Cardiac muscle cell (in vitro differentiated cells and primary cell): ENCODE results near the gene KRTAP3-3. TPM values are rescaled to one million over a fixed set of nuclear protein-coding genes. Genes with fewer than 3 reads are reported as not detected.

Experiments used
- DNase-seq, 2 donors: peaks; one replicate each; pipeline versions ENCODE4 v3.0.0 to v3.0.0-alpha.2; 2010 to 2017; ENCODE audit warnings: low read depth in 1 of 2, low spot score in 1 of 2
- H3K27ac ChIP-seq: fragments of 200-600 bp; sonication (generic); 2 replicates; pipeline ENCODE4 v1.5.1; 2016
- H3K27me3 ChIP-seq: fragments of 200-600 bp; sonication (generic); 2 replicates; pipeline ENCODE4 v1.6.0; 2016; ENCODE audit warnings: control low read depth
- H3K36me3 ChIP-seq: fragments of 200-600 bp; sonication (generic); 2 replicates; pipeline ENCODE4 v1.5.1; 2016; ENCODE audit warnings: control low read depth
- H3K4me1 ChIP-seq: fragments of 200-600 bp; sonication (generic); 2 replicates; pipeline ENCODE4 v1.8.1; 2017; ENCODE audit warnings: low read depth, mild to moderate bottlenecking, mixed run types
- H3K4me3 ChIP-seq: fragments of 200-600 bp; sonication (generic); 2 replicates; pipeline ENCODE4 v1.5.1; 2016; ENCODE audit warnings: mild to moderate bottlenecking
- H3K9me3 ChIP-seq: fragments of 200-600 bp; sonication (generic); 2 replicates; pipeline ENCODE4 v1.5.1; 2017; ENCODE audit warnings: low read depth, mild to moderate bottlenecking, control low read depth
- polyA plus RNA-seq: library from polyadenylated mRNA; unstranded; fragments of >200 nt; fragmentation: Nextera tagmentation; extraction: Ambion mirVana; gene quantifications from 2 replicates; pipeline ENCODE4 v1.2.1, GENCODE V29; 2016
- total RNA-seq: library from RNA; depleted of rRNA; stranded (reverse); fragments of >200 nt; gene quantifications from 2 replicates; pipeline ENCODE4 v1.2.3, GENCODE V29; 2016
- TF ChIP-seq, protein P1 (sequence below): IDR thresholded peaks from 2 replicates; pipeline ENCODE4 v1.5.1; 2012; ENCODE audit warnings: low read depth, mild to moderate bottlenecking, low read length

Gene KRTAP3-3
- total and polyA plus RNA-seq, 2 experiments from 2014 or later, result not detected

DNA sequence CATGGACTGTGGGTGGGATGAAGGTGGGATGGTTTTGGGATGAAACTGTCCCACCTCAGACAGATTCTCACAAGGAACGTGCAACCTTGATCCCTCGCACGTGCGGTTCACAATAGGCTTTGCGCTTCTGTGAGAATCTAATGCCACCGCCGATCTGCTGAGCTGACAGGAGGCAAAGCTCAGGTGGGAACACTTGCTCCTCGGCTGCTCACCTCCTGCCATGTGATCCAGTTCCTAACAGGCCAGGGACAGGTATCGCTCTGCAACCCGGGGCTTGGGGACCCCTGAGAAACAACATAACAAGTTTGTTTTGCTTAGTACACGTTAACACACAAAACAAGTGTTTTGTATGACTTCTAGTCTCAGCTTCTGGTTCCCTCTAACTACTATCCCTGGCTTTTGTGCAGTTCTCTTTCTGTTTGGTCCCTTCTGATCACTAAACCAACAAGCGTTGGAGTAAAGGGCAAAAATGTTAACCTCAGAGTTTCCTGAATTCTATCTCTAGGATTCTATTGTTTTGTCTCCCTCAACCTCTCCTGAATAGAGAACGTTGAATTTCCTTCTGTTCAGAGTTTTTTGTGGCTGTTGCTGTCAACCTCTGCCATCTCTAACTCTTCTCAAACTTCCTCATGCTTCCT is 22.7 kb upstream of the KRTAP3-3 start:
- no peak for DNase-seq
- no peaks in the 10 kb centered on the region for H3K9me3 ChIP-seq
- no peaks in the 10 kb centered on the region for H3K27me3 ChIP-seq
- H3K36me3 ChIP-seq, result no peaks in the 10 kb centered on the region
- H3K27ac ChIP-seq, result no peak overlapping the region
- no peaks in the 10 kb centered on the region for H3K4me1 ChIP-seq
- TF ChIP-seq, protein P1, sequence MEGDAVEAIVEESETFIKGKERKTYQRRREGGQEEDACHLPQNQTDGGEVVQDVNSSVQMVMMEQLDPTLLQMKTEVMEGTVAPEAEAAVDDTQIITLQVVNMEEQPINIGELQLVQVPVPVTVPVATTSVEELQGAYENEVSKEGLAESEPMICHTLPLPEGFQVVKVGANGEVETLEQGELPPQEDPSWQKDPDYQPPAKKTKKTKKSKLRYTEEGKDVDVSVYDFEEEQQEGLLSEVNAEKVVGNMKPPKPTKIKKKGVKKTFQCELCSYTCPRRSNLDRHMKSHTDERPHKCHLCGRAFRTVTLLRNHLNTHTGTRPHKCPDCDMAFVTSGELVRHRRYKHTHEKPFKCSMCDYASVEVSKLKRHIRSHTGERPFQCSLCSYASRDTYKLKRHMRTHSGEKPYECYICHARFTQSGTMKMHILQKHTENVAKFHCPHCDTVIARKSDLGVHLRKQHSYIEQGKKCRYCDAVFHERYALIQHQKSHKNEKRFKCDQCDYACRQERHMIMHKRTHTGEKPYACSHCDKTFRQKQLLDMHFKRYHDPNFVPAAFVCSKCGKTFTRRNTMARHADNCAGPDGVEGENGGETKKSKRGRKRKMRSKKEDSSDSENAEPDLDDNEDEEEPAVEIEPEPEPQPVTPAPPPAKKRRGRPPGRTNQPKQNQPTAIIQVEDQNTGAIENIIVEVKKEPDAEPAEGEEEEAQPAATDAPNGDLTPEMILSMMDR, result no peak
- no peak overlapping the region for H3K4me3 ChIP-seq

DNA sequence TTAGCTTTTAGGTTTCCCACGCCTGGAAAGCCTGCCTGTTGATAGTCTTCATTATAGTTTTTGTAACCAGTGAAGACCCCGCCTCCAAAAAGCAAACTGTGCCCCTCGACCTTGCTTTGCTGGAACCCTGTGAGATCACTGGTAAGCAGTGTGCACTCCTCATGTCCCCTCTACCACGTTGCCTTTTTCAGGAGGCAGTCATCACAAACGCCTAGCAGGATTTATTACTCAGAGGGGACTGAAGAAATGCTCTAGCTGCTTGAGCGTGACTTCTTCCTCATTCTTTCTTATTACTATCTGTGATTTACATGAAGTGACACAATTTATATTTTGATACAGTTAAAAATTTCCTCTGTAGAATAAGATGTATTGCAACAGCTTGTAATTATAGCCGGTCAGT is 21.5 kb upstream of the KRTAP3-3 start:
- no peaks in the 10 kb centered on the region for H3K9me3 ChIP-seq

DNA sequence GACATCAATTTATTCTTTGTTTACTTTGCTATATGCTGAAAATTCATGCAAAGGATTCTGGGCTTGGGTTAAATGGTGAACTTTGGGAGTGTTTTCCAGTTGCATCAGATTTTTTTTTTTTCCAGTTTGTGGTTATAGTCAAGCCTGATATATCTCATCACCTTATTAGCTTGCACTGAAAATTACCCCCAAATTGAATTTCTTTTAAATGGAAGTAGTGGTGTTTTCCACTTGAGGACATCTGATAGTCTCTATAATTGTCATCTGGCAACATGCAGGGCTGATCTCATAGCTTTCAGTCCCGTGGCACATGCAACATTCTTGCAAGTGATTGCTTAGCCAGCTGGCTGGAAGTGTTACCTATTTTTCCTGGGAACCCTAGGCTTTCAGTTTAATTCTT is 19.6 kb upstream of the KRTAP3-3 start:
- no peaks in the 10 kb centered on the region for H3K36me3 ChIP-seq
- H3K4me1 ChIP-seq, result no peaks in the 10 kb centered on the region
- H3K27ac ChIP-seq, result no peak overlapping the region
- no peaks in the 10 kb centered on the region for H3K9me3 ChIP-seq
- H3K27me3 ChIP-seq, result no peaks in the 10 kb centered on the region
- TF ChIP-seq, protein P1, result no peak
- no peak for DNase-seq
- H3K4me3 ChIP-seq, result no peak overlapping the region

More for the DNA sequence above, 21.5 kb upstream of the KRTAP3-3 start:
- no peaks in the 10 kb centered on the region for H3K27me3 ChIP-seq
- no peak overlapping the region for H3K4me3 ChIP-seq
- H3K4me1 ChIP-seq, result no peaks in the 10 kb centered on the region
- TF ChIP-seq, protein P1, result no peak
- no peaks in the 10 kb centered on the region for H3K36me3 ChIP-seq
- no peak overlapping the region for H3K27ac ChIP-seq
- DNase-seq, result no peak

DNA sequence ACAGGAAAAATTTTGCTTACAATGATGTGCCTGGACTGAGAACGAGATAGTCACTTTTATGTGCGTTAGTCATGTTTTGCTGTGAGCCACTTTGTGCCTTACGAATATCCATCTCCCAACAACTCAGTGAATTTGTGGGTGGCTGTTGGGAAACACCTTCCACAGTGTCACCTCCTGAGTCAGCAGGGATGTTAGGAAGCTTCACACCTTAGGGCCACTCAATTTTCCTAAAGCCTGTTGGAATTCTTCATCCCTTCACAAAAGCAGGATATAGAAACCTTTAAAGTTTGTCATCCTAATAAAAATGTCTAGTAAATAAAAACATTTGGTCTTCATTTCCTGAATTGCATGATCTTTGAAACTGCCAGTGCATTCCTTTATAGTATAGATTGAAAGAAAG is 19.2 kb upstream of the KRTAP3-3 start:
- no peaks in the 10 kb centered on the region for H3K36me3 ChIP-seq
- H3K27ac ChIP-seq, result no peak overlapping the region
- no peak for DNase-seq
- H3K4me1 ChIP-seq, result no peaks in the 10 kb centered on the region
- TF ChIP-seq, protein P1, result no peak
- no peak overlapping the region for H3K4me3 ChIP-seq
- no peaks in the 10 kb centered on the region for H3K9me3 ChIP-seq
- H3K27me3 ChIP-seq, result no peaks in the 10 kb centered on the region

DNA sequence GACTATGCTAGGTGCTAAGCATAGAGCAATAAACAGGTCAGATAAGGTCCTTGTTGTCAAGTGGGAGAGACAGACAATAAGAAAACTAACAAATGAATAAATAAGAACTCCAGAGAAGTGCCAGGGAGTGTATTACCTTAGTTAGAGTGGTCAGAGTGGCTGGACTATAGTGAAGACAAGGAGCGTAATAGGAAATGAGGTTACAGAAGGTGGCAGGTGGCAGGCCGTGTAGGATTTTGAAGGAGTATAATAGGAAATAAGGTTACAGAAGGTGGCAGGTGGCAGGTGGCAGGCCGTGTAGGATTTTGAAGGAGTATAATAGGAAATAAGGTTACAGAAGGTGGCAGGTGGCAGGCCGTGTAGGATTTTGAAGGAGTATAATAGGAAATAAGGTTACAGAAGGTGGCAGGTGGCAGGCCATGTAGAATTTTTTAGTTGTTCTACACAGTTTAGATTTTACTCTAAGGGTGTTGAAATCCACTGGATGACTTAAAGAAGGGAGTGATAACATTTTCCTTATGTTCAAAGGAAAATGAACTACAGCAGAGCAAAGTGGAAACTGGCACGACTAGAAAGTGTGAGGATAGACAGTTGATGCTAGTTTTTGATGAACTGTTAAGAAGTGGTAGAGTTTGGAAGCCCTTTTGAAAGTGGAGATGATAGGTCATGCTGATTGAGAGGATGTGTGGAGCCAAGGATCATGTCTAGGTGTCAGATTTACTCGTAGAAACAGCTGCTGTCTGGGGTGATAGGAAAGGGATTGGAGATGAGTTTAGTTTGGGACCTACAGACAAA is 18.6 kb upstream of the KRTAP3-3 start:
- TF ChIP-seq, protein P1, result no peak
- Histone ChIP-seq H3K27me3 (no peaks in the 10 kb centered on the region), H3K4me3 (no peak overlapping the region)

More for the DNA sequence above, 18.6 kb upstream of the KRTAP3-3 start:
- Histone ChIP-seq H3K27ac (no peak overlapping the region), H3K4me1 (no peaks in the 10 kb centered on the region), H3K9me3 (no peaks in the 10 kb centered on the region), H3K36me3 (no peaks in the 10 kb centered on the region)
- no peak for DNase-seq
